Retinal pigment epithelial cell (primary cell): ENCODE results near the gene AKR1A1.

Experiments used
- DNase-seq: peaks from one replicate; pipeline ENCODE4 v3.0.0-alpha.2; 2010; ENCODE audit warnings: low read depth
- H3K4me3 ChIP-seq: 2 replicates; pipeline ENCODE4 v1.5.1; 2011; ENCODE audit warnings: mild to moderate bottlenecking, low read length, control low read depth, moderate library complexity
- CTCF ChIP-seq: conservative IDR thresholded peaks from 2 replicates; pipeline ENCODE4 v1.5.1; 2011; ENCODE audit warnings: low read depth, low read length, control low read depth, inconsistent platforms

AKR1A1 gene

DNA sequence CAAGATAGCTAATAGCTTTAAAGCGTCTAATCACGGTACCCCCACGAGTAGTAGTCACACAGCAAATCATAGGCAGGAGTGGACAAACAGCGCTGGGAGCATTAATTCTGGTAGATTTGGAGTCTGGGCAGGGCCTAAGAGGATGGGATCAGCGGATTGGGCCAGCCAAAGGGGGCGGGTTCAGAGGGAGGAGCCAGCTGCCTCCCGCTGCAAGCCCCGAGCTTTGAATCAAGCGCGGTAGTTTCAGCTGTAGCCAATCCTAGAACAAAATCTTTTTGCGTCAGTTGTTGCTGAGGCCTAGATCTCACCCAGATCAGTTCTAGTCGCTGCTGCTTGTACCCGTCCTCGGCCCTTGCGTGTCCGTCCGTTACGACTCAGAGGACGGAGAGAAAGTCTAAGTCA is 32.6 kb downstream of the AKR1A1 start:
- H3K4me3 ChIP-seq: peak overlapping the region; percentile 83
- no peak for TF ChIP-seq CTCF
- DNase-seq: peak; percentile 90

DNA sequence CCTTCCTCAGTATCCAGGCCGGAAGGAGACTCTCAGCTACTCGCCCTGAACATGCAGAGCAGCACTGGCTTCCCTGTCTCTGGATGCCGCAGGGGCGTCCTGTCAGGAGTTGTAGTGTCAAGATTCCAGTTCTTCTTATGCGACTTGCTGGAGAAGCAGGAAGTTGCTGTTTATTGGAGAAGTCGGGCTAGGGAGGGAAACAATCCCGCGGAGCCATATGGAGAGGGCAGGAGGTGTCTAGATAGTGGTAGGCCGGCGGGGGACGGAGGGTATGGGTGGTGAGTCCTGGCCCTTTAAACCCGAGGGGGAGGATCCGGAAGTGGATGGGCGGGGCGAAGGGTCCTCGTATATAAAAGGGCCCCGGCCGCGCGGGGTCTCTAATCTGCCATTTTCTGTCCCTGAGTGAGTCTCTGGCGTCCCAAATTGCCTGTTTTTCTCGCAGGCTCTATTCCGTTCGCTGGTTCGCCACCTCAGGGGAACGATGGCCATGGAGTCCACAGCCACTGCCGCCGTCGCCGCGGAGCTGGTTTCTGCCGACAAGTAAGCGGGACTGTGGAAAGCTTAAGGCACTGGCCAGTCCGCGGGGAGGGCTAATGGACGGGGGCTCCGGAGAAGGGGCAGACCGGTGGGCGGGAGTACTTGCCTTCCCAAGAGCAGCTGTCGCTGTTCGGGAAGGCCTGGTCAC is 33.2 kb downstream of the AKR1A1 start, which contains the start of gene NASP:
TSS of gene NASP (plus strand) at position 376 of the 685 bp plus-strand sequence. CDS start at position 482, 106 bp downstream.
- H3K4me3 ChIP-seq: peak within 1 kb of the TSS; percentile 83
- no peak for DNase-seq
- no peak for TF ChIP-seq CTCF

DNA sequence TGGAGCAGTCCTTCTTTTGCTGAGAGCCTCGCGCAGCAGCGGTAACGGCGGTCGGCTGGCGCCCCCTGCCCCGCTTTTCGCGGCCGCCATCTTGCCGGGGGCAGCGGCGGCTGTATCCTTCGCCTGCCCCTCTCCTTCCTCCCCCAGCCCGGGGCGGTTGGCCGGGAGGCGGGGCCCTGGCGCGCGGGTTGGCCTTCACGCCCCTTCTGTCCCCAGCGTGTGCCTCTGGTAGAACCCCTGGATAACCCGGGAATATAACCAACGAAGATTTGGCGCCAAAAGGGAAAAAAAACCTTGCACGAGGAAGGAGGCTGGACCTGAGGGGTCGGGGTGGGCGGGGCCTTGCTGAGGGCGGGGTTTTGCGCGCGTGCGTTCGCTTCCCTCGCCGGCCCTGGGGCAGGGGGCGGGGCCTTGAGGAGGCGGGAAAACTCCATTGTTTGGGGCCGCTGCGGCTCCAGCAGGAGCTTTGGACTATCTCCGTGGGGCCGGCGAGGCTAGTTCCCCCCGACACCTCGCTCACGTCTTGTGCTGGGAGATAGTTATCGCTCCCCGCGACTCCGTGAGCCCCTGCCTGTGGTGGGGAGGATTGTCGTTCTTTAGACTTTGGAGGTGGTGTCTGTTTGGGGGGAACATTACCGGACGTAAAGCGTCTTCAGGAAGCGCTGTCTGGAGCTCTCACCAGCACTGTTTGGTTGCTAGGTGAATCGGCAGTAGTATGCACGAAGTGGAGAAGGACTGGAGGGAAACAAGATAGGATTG is 33.9 kb downstream of the AKR1A1 start:
- peak overlapping the region; percentile 83 for H3K4me3 ChIP-seq
- peak; percentile 19 for TF ChIP-seq CTCF
- DNase-seq: peak; percentile 55

- H3K4me3 ChIP-seq: peak overlapping the region; percentile 83
- TF ChIP-seq CTCF: no peak
- no peak for DNase-seq
Observed at GRCh38 chr1:45585110-45585426, 34.4 kb downstream of the AKR1A1 start.

DNA sequence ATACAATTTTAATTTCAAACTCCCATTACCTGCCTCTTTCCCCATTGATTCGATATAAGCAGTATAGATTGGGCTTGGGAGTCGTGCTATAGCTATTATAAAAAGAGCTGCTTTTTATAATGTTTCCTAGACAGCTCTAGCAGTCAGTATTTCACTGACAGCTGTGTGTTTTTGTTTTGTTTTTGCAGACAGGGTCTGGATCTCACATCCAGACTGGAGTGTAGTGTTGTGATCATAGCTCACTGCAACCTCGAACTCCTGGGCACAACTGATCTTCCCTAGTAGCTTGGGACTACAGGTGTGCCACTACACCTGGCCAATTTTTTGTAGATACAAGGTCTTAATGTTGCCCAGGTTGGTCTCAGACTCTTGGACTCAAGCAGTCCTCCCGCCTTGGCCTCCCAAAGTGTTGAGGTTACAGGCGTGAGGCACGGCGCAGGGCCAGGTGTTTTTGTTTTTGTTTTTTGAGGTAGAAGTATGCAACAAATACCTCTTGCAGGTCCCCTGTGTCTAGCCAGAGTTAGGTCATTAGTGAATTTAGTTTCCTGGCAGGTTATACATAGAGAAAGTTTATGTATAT is 35.0 kb downstream of the AKR1A1 start:
- no peak for DNase-seq
- H3K4me3 ChIP-seq: peak overlapping the region; percentile 83
- no peak for TF ChIP-seq CTCF

DNA sequence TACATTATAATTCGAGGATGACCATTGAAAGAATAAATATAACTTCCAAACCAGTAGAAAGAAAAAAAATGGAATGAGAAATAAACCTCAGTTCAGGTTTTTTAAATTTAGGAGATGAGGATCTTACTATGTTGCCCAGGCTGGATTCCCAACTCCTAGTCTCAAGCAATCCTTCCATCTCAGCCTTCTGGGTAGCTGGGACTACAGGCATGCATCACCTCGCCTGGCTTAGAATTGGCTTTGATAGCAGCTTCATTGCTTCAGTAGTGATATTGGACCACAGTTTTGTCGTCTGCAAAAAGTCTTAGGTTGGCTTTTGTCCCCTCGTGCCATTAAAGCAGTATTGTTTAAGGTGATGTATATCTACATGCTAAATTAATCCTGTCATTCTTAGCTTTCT is 36.1 kb downstream of the AKR1A1 start:
- TF ChIP-seq CTCF: no peak
- no peak overlapping the region for H3K4me3 ChIP-seq
- DNase-seq: no peak
